HG02798 (cell line): Measurements from ENCODE around the gene PSEN1.

Source experiments
- ATAC-seq: cut with Tn5 transposase; IDR thresholded peaks from one replicate; pipeline ENCODE4 v1.9.1; 2021; ENCODE audit warnings: mild to moderate bottlenecking; ENCODE audit not compliant: unreplicated experiment, poor library complexity

PSEN1 gene

GRCh38 chr14:73136387-73137225 lies at the start of gene PSEN1:
Gene PSEN1 (plus strand): TSS chr14:73136507. CDS start chr14:73148020, 11,513 bp downstream.
- peak; percentile 96 for ATAC-seq

GRCh38 chr14:73091044-73091443 lies 45.3 kb upstream of the PSEN1 start:
- no peak for ATAC-seq

- ATAC-seq: no peak
These were observed 38.9 kb upstream of the PSEN1 start for GRCh38 chr14:73097421-73097820.

GRCh38 chr14:73100334-73100733 lies 36.0 kb upstream of the PSEN1 start:
- ATAC-seq: no peak

GRCh38 chr14:73102806-73103497 lies 33.4 kb upstream of the PSEN1 start:
- ATAC-seq: no peak

GRCh38 chr14:73105050-73105449 lies 31.3 kb upstream of the PSEN1 start:
- ATAC-seq: no peak

GRCh38 chr14:73105727-73106126 lies 30.6 kb upstream of the PSEN1 start:
- no peak for ATAC-seq

- no peak for ATAC-seq
These were observed 20.1 kb upstream of the PSEN1 start for GRCh38 chr14:73116079-73116665.

GRCh38 chr14:73124180-73124894 lies 12.0 kb upstream of the PSEN1 start:
- no peak for ATAC-seq

GRCh38 chr14:73125169-73125588 lies 11.1 kb upstream of the PSEN1 start:
- ATAC-seq: no peak

- ATAC-seq: no peak
These were observed 10.6 kb upstream of the PSEN1 start for GRCh38 chr14:73125746-73126145.

- no peak for ATAC-seq
These were observed 2.5 kb upstream of the PSEN1 start for GRCh38 chr14:73133795-73134194.

- ATAC-seq: no peak
These were observed 271 bp upstream of the PSEN1 start for GRCh38 chr14:73136085-73136386.

GRCh38 chr14:73140811-73141323 lies 4.6 kb downstream of the PSEN1 start:
- ATAC-seq: no peak

GRCh38 chr14:73142216-73142615 lies 5.9 kb downstream of the PSEN1 start:
- ATAC-seq: peak; percentile 60

- no peak for ATAC-seq
These were observed 6.7 kb downstream of the PSEN1 start for GRCh38 chr14:73143003-73143402.

GRCh38 chr14:73143617-73144016 lies 7.3 kb downstream of the PSEN1 start:
- no peak for ATAC-seq

- no peak for ATAC-seq
These were observed 9.1 kb downstream of the PSEN1 start for GRCh38 chr14:73145371-73145770.

- ATAC-seq: no peak
These were observed 9.8 kb downstream of the PSEN1 start for GRCh38 chr14:73146111-73146510.

- ATAC-seq: no peak
These were observed 13.4 kb downstream of the PSEN1 start for GRCh38 chr14:73149753-73150152.

- no peak for ATAC-seq
These were observed 17.0 kb downstream of the PSEN1 start for GRCh38 chr14:73153272-73153671.
